ENCODE data around the gene SNED1.

The SNED1 gene

DNA sequence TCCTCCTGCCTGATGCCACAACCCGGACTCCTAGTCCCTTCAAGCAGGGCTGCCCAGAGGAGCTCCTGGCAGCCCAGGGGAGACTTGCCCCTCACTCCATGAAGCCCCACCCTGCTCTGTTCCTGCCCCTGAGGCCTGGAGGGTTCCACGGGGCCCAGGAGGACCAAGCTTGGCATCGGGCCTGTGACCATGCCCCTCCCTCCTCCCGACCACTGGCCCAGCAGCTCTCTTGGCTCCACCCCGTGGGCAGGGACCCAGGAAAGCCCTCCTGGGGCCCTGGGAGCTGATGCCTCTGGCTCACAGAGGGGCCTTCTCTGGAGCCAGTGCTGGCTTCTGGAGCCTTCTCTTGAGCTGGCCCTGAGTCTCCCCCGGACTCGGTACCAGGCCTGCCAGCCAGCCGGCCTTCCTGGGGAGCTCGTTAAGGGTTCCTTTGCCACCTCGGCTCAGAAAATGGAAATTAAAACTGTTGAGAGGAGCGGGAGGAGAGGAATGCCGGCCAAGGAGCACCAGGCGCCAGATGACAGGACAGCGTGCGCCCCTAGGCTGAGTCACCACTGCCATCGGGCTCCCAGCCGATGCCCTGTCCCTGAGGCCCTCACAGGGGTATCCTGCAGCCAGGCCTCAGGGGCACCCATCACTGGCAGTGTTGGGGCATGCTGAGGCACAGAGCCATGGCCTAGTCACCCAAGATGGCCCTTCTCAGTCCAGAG lies 40.6 kb upstream of the SNED1 start:
- no peak overlapping the region for H3K4me3 ChIP-seq (ENCODE audit: low read length)
- no peak for DNase-seq (ENCODE audit: low read depth)
- TF ChIP-seq, protein P1, sequence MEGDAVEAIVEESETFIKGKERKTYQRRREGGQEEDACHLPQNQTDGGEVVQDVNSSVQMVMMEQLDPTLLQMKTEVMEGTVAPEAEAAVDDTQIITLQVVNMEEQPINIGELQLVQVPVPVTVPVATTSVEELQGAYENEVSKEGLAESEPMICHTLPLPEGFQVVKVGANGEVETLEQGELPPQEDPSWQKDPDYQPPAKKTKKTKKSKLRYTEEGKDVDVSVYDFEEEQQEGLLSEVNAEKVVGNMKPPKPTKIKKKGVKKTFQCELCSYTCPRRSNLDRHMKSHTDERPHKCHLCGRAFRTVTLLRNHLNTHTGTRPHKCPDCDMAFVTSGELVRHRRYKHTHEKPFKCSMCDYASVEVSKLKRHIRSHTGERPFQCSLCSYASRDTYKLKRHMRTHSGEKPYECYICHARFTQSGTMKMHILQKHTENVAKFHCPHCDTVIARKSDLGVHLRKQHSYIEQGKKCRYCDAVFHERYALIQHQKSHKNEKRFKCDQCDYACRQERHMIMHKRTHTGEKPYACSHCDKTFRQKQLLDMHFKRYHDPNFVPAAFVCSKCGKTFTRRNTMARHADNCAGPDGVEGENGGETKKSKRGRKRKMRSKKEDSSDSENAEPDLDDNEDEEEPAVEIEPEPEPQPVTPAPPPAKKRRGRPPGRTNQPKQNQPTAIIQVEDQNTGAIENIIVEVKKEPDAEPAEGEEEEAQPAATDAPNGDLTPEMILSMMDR (conservative IDR thresholded peaks at IDR 0.05; ENCODE audit: low read depth, low read length) = no peak

DNA sequence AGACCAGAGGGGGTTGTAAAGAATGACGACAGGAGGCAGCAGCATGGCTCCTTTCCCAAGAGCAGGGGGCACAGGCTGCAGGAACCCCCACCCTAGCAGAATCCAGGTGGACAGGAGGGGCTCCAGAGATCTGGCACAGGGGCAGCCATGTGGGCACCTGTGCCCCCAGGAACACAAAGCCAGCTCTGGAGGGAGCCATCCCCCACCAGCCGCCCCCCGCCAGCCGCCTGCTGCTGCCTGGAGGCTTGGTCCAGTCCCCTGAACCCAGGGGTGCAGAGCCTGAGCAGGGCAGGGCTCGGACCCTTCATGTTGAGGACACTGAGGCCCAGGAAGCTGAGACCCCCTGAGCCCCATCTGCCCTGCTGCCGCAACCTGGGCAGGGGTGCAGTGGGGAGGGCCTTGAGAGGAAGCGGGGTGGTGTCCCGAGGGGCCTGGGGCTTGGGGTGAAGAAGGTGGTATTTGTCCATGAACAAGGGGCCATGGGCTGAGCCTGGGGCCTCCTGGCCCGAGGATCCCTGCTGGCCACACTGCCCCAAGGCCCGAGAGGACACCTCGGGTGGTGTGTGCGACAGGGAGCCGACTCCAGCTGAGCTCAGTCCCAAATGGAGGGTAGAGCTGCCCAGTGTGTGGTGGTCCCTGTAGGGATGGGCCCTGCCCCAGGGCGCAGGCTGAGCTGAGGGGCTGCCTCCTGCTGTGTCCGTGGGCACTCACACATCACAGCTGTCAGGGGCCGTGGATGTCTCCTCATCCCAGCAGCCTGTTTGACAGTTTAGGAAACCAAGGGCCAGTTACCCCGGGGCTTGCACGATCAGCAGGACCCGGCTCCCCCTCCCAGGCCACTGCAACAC lies 39.8 kb upstream of the SNED1 start:
- no peak overlapping the region for H3K4me3 ChIP-seq (ENCODE audit: low read length)
- TF ChIP-seq, protein P1 (conservative IDR thresholded peaks at IDR 0.05; ENCODE audit: low read depth, low read length) = no peak
- DNase-seq (ENCODE audit: low read depth) = no peak

DNA sequence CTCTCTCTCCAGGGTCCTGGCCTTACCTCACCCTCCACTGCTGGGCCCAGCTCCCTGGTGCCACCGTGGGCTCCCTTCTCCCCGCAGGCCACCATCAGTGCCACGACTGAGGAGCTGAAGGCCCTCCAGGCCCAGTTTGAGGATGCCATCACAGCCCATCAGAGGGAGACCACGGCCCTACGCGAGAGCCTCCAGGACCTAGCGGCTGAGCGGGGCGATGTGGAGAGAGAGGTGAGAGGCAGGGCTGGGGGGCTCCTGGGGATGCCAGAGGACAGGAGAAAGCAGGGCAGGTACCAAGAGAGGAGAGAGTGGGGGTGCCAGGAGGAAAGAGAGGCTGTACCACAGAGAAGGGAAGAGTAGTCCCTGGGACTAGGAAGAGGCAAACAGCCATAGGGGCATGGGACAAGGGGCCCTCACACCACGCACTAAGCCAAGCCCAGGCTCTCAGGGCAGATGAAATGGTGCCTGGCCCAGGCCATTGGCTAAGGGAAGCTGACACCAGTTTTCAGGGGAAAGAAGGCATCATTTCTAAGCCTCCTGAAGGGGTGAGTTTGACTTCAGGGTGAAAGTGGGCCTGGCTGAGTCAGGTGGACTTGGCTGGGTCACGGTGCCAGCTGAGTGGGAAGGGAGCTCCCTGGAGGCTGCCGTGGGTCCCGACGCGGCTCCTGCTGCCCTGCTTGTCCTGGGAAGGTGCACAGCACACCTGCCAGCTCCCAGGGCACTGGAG lies 39.0 kb upstream of the SNED1 start:
- DNase-seq (ENCODE audit: low read depth) = no peak
- H3K4me3 ChIP-seq (ENCODE audit: low read length) = no peak overlapping the region
- TF ChIP-seq, protein P1 (conservative IDR thresholded peaks at IDR 0.05; ENCODE audit: low read depth, low read length) = no peak

DNA sequence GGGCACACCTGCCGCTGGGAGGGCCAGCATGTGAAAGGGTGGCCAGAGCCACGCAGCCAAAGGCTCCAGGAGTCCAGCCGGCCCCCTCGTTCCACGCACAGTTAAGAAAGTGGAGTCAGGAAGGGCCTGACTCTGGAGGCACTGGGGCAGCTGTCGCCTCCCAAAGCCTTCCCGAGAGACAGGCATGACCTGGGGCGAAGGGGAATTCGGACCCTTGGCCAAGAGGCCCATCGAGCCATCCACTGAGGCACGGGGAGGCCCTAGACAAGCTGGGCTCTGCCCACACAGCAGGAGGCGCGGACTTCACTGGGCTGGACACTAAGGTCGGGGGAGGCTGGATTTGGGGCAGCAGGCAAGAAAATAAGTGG lies 38.5 kb upstream of the SNED1 start:
- no peak for DNase-seq (ENCODE audit: low read depth)
- TF ChIP-seq, protein P1 (conservative IDR thresholded peaks at IDR 0.05; ENCODE audit: low read depth, low read length) = no peak
- H3K4me3 ChIP-seq (ENCODE audit: low read length) = no peak overlapping the region

DNA sequence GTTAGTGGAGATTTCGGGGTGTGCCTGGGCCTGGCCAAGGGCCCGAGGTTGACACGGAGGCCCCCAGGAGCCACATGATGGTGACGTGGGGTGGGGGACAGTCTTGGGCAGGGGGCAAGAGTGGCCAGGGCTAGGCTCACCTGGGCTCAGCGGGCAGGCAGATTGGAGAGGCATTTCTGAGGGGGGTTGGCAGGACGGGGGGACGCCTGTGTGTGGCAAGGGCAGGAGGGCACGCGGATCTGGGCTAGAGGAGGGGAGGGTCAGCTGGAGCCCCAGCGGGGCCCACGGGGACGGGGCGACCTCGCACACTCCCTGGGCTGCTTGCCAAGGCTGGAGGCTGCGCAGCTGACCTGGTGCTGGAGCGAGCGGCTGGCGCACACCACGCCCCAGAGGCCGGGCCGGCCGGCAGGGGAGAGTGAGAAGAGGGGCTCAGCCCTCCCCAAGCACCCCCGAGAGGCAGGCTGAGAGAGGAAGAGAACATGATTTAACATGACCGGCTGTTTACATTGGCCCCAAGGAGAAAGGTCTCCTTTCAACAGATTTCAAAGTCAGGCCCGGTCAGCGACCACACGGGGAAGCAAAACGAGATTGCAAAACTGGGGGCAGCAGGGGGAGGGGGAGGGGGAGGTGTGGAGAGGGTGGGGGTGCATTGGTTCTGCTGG lies 38.0 kb upstream of the SNED1 start:
- DNase-seq (ENCODE audit: low read depth) = peak; percentile 40
- no peak overlapping the region for H3K4me3 ChIP-seq (ENCODE audit: low read length)
- TF ChIP-seq, protein P1 (conservative IDR thresholded peaks at IDR 0.05; ENCODE audit: low read depth, low read length) = no peak

DNA sequence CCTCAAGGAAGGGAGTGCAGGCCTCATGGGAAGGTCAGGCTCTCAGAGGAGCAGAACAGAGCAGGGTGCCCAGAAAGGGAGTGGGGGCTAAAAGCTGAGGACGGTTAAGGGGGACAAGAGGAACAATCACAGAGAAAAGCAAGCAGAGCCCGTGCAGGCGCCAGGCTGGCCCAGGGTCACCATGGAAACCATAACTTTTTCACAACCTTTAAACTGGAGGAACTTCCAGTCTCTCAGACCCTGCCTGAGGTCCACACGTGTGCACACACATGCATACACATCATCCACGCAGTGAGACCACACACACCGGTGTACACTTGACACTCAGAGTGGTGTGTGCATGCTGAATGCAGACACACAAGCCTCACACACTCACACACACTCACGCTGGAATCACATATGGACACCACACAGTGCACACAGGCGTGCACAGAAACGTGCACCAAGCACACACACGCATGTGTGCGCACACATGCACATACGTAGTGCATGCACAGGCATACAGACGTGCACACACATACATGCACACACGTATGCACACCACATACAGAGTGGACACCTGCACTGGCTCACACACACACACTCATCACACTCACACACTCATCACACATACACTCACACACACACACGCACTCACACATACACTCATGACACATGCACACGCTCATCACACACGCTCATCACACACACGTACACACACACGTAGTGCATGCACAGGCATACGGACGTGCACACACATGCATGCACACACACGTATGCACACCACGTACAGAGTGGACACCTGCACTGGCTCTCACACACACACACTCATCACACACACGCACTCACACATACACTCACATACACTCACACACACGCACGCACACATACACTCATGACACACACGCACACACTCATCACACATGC lies 37.2 kb upstream of the SNED1 start:
- DNase-seq (ENCODE audit: low read depth) = no peak
- TF ChIP-seq, protein P1 (conservative IDR thresholded peaks at IDR 0.05; ENCODE audit: low read depth, low read length) = no peak
- H3K4me3 ChIP-seq (ENCODE audit: low read length) = no peak overlapping the region
